Esophagus muscularis mucosa (tissue), 4 donors: ENCODE measurements around the gene USH1G. TPM values are rescaled to one million over a fixed set of nuclear protein-coding genes. Genes with fewer than 3 reads are reported as not detected.
A peak's percentile ranks its signal among the peaks of the same experiment; 100 is the strongest.

Experiments
- DNase-seq: peaks from one replicate; pipeline ENCODE4 v3.0.0-alpha.2; 2017; ENCODE audit errors: extremely low spot score
- H3K27ac ChIP-seq, 4 donors: fragments of 200-600 bp; sonication (generic); replicated peaks in 1 of 4; 1 replicate in 3 of 4; 2 replicates in 1 of 4; pipeline ENCODE4 v1.5.1; 2016 to 2019; ENCODE audit warnings: mild to moderate bottlenecking in 1 of 4
- H3K27me3 ChIP-seq, 4 donors: fragments of 200-600 bp; sonication (generic); one replicate each; pipeline versions ENCODE4 v1.5.1 to v1.6.0; 2016 to 2019
- H3K36me3 ChIP-seq, 4 donors: fragments of 200-600 bp; sonication (generic); one replicate each; pipeline ENCODE4 v1.5.1; 2016 to 2019
- H3K4me1 ChIP-seq, 4 donors: fragments of 200-600 bp; sonication (generic); one replicate each; pipeline ENCODE4 v1.5.1; 2016 to 2019
- H3K4me3 ChIP-seq, 4 donors: fragments of 200-600 bp; sonication (generic); 1 replicate in 2 of 4; 2 replicates in 2 of 4; pipeline ENCODE4 v1.5.1; 2016 to 2019; ENCODE audit warnings: mild to moderate bottlenecking in 4 of 4, moderate library complexity in 1 of 4
- H3K9me3 ChIP-seq, 4 donors: fragments of 200-600 bp; sonication (generic); 1 replicate in 3 of 4; 2 replicates in 1 of 4; pipeline ENCODE4 v1.5.1; 2016 to 2019
- EP300 ChIP-seq: sonication (generic); formaldehyde crosslinking; IDR thresholded peaks from one replicate; pipeline ENCODE4 v1.6.1; 2017; ENCODE audit warnings: antibody characterized with exemption
- POLR2A ChIP-seq: fragments of 450-650 bp; IDR thresholded peaks from one replicate; pipeline ENCODE4 v1.6.1; 2017; ENCODE audit warnings: antibody characterized with exemption, moderate library complexity, mild to moderate bottlenecking, low read depth
- POLR2AphosphoS5 ChIP-seq, 2 donors: sonication (generic); formaldehyde crosslinking; IDR thresholded peaks; one replicate each; pipeline ENCODE4 v1.6.1; 2017; ENCODE audit warnings: antibody characterized with exemption in 2 of 2
- WGBS: methylation state at CpG from one replicate; pipeline ENCODE4 v1.1.5; 2018; 5-methylcytosine and 5-hydroxymethylcytosine counted together
- intact Hi-C: fragments of 100-400 bp; cut with DNase I; formaldehyde crosslinking; loops from one replicate; pipeline ENCODE4 v1.15.1; 2023
- total RNA-seq, 4 donors: library from RNA; depleted of rRNA; stranded (reverse); fragments of >200 nt; gene quantifications; one replicate each; pipeline versions ENCODE4 v1.1.0 to v1.2.1, GENCODE V29; 2016
- TF ChIP-seq, protein P1 (sequence below), 3 experiments: fragments of 200-600 bp in 2 of 3; fragments of 450-650 bp in 1 of 3; sonication (generic) in 2 of 3; IDR thresholded peaks; one replicate each; pipeline ENCODE4 v1.5.1; 2017 to 2019; ENCODE audit warnings: antibody characterized with exemption in 3 of 3, mild to moderate bottlenecking in 2 of 3, moderate library complexity in 1 of 3

The USH1G gene
- total RNA-seq, 4 donors from 2014 or later: 0.39 TPM; not detected in 3

DNA sequence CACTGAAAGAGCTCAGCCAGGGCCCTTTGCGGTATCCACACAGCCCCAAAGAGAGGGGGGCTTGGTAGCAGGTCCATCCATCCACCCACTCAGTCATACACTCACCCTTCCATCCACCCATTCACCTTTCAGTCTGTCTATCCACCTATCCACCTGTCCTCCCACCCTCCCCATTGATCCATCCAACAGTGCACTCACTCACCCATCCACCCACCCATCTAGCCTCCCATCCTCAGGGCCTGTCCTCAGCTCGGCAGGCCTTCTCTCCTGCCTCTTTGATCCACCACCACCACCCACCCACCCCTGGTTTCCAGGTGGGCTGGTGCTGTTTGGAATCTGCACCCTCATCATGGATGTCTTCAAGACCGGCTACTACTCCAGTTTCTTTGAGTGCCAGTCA is 2.2 kb upstream of the USH1G start:
- Histone ChIP-seq H3K9me3 (no peaks in the 10 kb centered on the region), H3K4me1 (peaks cover 21 to 38% (median 25%) of the 10 kb centered on the region in 4 donors), H3K36me3 (no peaks in the 10 kb centered on the region), H3K27me3 (peaks cover 7 to 100% (median 38%) of the 10 kb centered on the region in 4 donors), H3K4me3 (no peak overlapping the region), H3K27ac (no peak overlapping the region)
- intact Hi-C loops: no loop called here
- no peak for DNase-seq
- 70% methylated on average over 3 of the region's 3 CpGs for WGBS
- TF ChIP-seq POLR2A: no peak
- TF ChIP-seq EP300: no peak
- no peak for TF ChIP-seq POLR2AphosphoS5 (IDR thresholded peaks at IDR 0.05)
- TF ChIP-seq, protein P1, sequence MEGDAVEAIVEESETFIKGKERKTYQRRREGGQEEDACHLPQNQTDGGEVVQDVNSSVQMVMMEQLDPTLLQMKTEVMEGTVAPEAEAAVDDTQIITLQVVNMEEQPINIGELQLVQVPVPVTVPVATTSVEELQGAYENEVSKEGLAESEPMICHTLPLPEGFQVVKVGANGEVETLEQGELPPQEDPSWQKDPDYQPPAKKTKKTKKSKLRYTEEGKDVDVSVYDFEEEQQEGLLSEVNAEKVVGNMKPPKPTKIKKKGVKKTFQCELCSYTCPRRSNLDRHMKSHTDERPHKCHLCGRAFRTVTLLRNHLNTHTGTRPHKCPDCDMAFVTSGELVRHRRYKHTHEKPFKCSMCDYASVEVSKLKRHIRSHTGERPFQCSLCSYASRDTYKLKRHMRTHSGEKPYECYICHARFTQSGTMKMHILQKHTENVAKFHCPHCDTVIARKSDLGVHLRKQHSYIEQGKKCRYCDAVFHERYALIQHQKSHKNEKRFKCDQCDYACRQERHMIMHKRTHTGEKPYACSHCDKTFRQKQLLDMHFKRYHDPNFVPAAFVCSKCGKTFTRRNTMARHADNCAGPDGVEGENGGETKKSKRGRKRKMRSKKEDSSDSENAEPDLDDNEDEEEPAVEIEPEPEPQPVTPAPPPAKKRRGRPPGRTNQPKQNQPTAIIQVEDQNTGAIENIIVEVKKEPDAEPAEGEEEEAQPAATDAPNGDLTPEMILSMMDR (IDR thresholded peaks at IDR 0.05): no peak

GRCh38 chr17:74924250-74924948 is 1.3 kb upstream of the USH1G start, which contains the start of gene OTOP2:
OTOP2 (plus strand) TSS chr17:74924273; CDS start chr17:74924633, 360 bp downstream.
- Histone ChIP-seq H3K27ac (no peak within 1 kb of the TSS), H3K9me3 (no peaks in the 10 kb centered on the region), H3K4me3 (peak within 1 kb of the TSS; percentile 38 to 53 (median 42)), H3K27me3 (peaks cover 7 to 100% (median 38%) of the 10 kb centered on the region in 4 donors), H3K4me1 (peaks cover 21 to 38% (median 27%) of the 10 kb centered on the region in 4 donors), H3K36me3 (no peaks in the 10 kb centered on the region)
- TF ChIP-seq POLR2A (no peak), EP300 (no peak), POLR2AphosphoS5 (IDR thresholded peaks at IDR 0.05) (no peak)
- TF ChIP-seq, protein P1 (IDR thresholded peaks at IDR 0.05): no peak
- intact Hi-C loops: loop anchor here (5.0 kb wide), 1 partner anchor 33 kb away; no protein-coding TSS in a partner anchor
- DNase-seq: no peak
- 3% methylated on average over 7 of the region's 54 CpGs for WGBS

GRCh38 chr17:74923538-74924249 is 639 bp upstream of the USH1G start:
- no peaks in the 10 kb centered on the region for H3K9me3 ChIP-seq
- TF ChIP-seq EP300: no peak
- TF ChIP-seq, protein P1 (IDR thresholded peaks at IDR 0.05): peak; percentile 49 to 87 (median 69)
- TF ChIP-seq POLR2AphosphoS5 (IDR thresholded peaks at IDR 0.05): no peak
- no peak for TF ChIP-seq POLR2A
- WGBS: 0% methylated on average over 13 of the region's 59 CpGs
- DNase-seq: no peak
- no peak overlapping the region for H3K27ac ChIP-seq
- H3K4me3 ChIP-seq: peak overlapping the region; percentile 38 to 53 (median 42)
- no peaks in the 10 kb centered on the region for H3K36me3 ChIP-seq
- peaks cover 7 to 96% (median 38%) of the 10 kb centered on the region in 4 donors for H3K27me3 ChIP-seq
- peaks cover 21 to 38% (median 27%) of the 10 kb centered on the region in 4 donors for H3K4me1 ChIP-seq
- intact Hi-C loops: loop anchor here (5.0 kb wide), 1 partner anchor 34 kb away; no protein-coding TSS in a partner anchor

DNA sequence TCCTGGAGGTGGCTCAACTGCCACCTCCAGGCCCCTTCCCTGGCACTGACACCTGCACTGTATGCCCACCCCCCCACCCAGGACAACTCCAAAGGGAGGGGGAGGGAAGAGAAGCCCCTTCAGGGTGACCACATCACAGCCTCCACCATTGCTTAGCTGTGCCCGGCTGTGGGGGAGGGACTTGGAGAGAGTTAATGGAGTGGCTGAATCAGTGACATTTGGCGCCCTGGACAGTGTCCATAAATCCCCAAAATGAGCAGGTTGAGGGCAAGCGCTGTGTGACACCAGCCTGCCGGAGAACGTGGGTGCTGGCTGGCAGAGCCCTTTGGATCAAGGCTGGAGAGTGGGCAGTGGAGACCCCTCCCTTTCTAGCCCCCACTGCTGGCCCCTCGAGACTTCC is 883 bp downstream of the USH1G start:
- DNase-seq: no peak
- 60% methylated on average over 6 of the region's 6 CpGs for WGBS
- no peaks in the 10 kb centered on the region for H3K9me3 ChIP-seq
- TF ChIP-seq POLR2AphosphoS5 (IDR thresholded peaks at IDR 0.05) (no peak), EP300 (no peak), POLR2A (no peak)
- no peaks in the 10 kb centered on the region for H3K36me3 ChIP-seq
- peaks cover 7 to 93% (median 37%) of the 10 kb centered on the region in 4 donors for H3K27me3 ChIP-seq
- no peak overlapping the region for H3K27ac ChIP-seq
- no peak overlapping the region for H3K4me3 ChIP-seq
- H3K4me1 ChIP-seq: peaks cover 21 to 38% (median 27%) of the 10 kb centered on the region in 4 donors
- intact Hi-C loops: loop anchor here (5.0 kb wide), 1 partner anchor 35 kb away; no protein-coding TSS in a partner anchor

GRCh38 chr17:74921769-74922168 is 1.3 kb downstream of the USH1G start:
- H3K4me1 ChIP-seq: peaks cover 21 to 38% (median 27%) of the 10 kb centered on the region in 4 donors
- TF ChIP-seq POLR2AphosphoS5 (IDR thresholded peaks at IDR 0.05): no peak
- no peak for TF ChIP-seq POLR2A
- TF ChIP-seq EP300: no peak
- TF ChIP-seq, protein P1 (IDR thresholded peaks at IDR 0.05): no peak
- no peak overlapping the region for H3K4me3 ChIP-seq
- no peak for DNase-seq
- H3K9me3 ChIP-seq: no peaks in the 10 kb centered on the region
- H3K27ac ChIP-seq: no peak overlapping the region
- no peaks in the 10 kb centered on the region for H3K36me3 ChIP-seq
- intact Hi-C loops: loop anchor here (5.0 kb wide), 1 partner anchor 36 kb away; no protein-coding TSS in a partner anchor
- WGBS: 83% methylated on average over 1 of the region's 2 CpGs
- H3K27me3 ChIP-seq: peaks cover 7 to 93% (median 36%) of the 10 kb centered on the region in 4 donors
